RWPE1 (cell line): Measurements from ENCODE around the gene NUP155.

Experiments
- CTCF ChIA-PET: fragments of 350-600 bp; sonication (Branson Sonifier 250); formaldehyde crosslinking; extraction: SDS; loops from one replicate; lab custom pipeline; 2021; lab: Yijun Ruan, JAX
- POLR2A ChIA-PET: fragments of 400-600 bp; formaldehyde crosslinking; extraction: SDS; loops from one replicate; lab custom pipeline; 2020; ENCODE audit warnings: antibody characterized with exemption; ENCODE audit not compliant: low non-redundant PET; lab: Yijun Ruan, JAX
- DNase-seq: peaks from one replicate; pipeline ENCODE4 v3.0.0; 2012; ENCODE audit warnings: low spot score
- H3K27ac ChIP-seq: fragments of 450-650 bp; 2 replicates; pipeline ENCODE4 v1.5.1; 2017
- CTCF ChIP-seq: fragments of 450-650 bp; conservative IDR thresholded peaks from 2 replicates; pipeline ENCODE4 v1.5.1; 2017; ENCODE audit warnings: low read depth, mild to moderate bottlenecking

The NUP155 gene

GRCh38 chr5:37247036-37247435 lies 123.9 kb downstream of the NUP155 start:
- no peak overlapping the region for H3K27ac ChIP-seq
- TF ChIP-seq CTCF: no peak
- CTCF ChIA-PET: no interaction called here
- POLR2A ChIA-PET: no interaction called here
- no peak for DNase-seq
